Measurements from ENCODE around the gene LCNL1. TPM values are rescaled to one million over a fixed set of nuclear protein-coding genes. Genes with fewer than 3 reads are reported as not detected.

Gene LCNL1
- total and polyA plus RNA-seq, 10 of the 15 experiments (the other 5 are each of a cell fraction or from before 2014, with no cell fraction given), result not detected

DNA sequence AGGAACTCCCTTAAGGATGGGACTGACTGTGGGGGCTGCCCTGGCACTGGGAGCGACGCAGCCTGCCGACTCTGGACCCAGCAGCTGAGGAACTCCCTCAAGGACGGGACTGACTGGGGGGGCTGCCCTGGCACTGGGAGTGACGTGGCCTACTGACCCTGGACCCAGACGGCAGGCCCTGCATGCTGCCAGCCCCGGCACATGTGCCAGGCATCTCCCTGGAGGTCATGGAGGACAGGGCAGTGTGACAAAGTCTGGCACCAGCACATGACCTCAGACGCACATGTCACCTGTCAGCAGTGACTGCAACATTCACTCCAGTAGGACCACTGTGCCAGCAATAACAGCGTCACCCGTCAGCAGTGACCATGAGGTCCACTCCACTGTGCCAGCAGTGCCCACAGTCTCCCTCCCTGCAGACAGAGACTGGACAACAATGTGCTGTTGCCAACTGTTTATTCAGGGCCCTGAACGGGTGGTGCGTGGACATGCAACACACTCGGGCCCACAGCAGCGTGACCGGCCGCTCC, 42.7 kb upstream of the LCNL1 start:
- SMC1A ChIA-PET (ENCODE audit: uncharacterized antibody, unreplicated experiment), result no interaction called here
- RAD21 ChIA-PET (ENCODE audit: unreplicated experiment), result no interaction called here
- Histone ChIP-seq H3K4me1 (ENCODE audit: control insufficient read depth, insufficient read depth, low read length) (peaks cover 4% of the 10 kb centered on the region), H3K9ac (ENCODE audit: control insufficient read depth, insufficient read depth, low read length) (no peak overlapping the region), H3K4me3 (no peak overlapping the region), H3K79me2 (ENCODE audit: control insufficient read depth, insufficient read depth, low read length) (peaks cover 19% of the 10 kb centered on the region), H3K27ac (ENCODE audit: control insufficient read depth, insufficient read depth) (no peak overlapping the region), H2AFZ (ENCODE audit: control insufficient read depth, low read depth, low read length) (no peak overlapping the region), H3K36me3 (ENCODE audit: control insufficient read depth in 2 of 2, insufficient read depth in 2 of 2, low read length in 1 of 2) (peaks cover 2 to 26% of the 10 kb centered on the region in 2 experiments; a peak in 3 of 4 replicates), H4K20me1 (ENCODE audit: control insufficient read depth, insufficient read depth) (no peaks in the 10 kb centered on the region), H3K9me3 (replicated peaks; ENCODE audit: control insufficient read depth, insufficient read depth, low read length) (no peaks in the 10 kb centered on the region), H3K4me2 (ENCODE audit: control insufficient read depth, insufficient read depth) (no peak overlapping the region), H3K27me3 (replicated peaks in 1 of 2; ENCODE audit: control insufficient read depth in 2 of 2, insufficient read depth in 2 of 2, low read length in 1 of 2) (no peaks in the 10 kb centered on the region)
- WGBS (ENCODE audit: insufficient coverage, insufficient replicate concordance, low lambda C conversion rate, missing lambda C conversion rate), result 89% methylated on average over 16 of the region's 16 CpGs
- DNase-seq (ENCODE audit: low read depth, low spot score) (no peak), FAIRE-seq (no peak), ATAC-seq (no peak)
- POLR2A ChIA-PET, result interaction anchor here (0.6 kb wide), 1 partner anchor 16 kb away, joined by 4 read pairs; no protein-coding TSS in a partner anchor
- in situ Hi-C loops (cut with MboI) (no loop called here), intact Hi-C loops (cut with micrococcal nuclease; ENCODE audit: unreplicated experiment) (loop anchor here (5.0 to 10.0 kb wide), 2 partner anchors 88 to 145 kb away; partner anchors contain the start of genes CCDC183, MAMDC4 and TMEM141)
- TF ChIP-seq, protein P1, sequence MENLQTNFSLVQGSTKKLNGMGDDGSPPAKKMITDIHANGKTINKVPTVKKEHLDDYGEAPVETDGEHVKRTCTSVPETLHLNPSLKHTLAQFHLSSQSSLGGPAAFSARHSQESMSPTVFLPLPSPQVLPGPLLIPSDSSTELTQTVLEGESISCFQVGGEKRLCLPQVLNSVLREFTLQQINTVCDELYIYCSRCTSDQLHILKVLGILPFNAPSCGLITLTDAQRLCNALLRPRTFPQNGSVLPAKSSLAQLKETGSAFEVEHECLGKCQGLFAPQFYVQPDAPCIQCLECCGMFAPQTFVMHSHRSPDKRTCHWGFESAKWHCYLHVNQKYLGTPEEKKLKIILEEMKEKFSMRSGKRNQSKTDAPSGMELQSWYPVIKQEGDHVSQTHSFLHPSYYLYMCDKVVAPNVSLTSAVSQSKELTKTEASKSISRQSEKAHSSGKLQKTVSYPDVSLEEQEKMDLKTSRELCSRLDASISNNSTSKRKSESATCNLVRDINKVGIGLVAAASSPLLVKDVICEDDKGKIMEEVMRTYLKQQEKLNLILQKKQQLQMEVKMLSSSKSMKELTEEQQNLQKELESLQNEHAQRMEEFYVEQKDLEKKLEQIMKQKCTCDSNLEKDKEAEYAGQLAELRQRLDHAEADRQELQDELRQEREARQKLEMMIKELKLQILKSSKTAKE (IDR thresholded peaks at IDR 0.05; ENCODE audit: low read depth, poor library complexity, severe bottlenecking), result no peak
- peak; percentile 30 for TF ChIP-seq POLR2AphosphoS5 (IDR thresholded peaks at IDR 0.05; ENCODE audit: low read length)
- CTCF ChIA-PET, result interaction anchor here (1.3 kb wide), 1 partner anchor 90 kb away, joined by 5 read pairs; no protein-coding TSS in a partner anchor
- BruUV-seq (replicated peaks), result no TSS peak

DNA sequence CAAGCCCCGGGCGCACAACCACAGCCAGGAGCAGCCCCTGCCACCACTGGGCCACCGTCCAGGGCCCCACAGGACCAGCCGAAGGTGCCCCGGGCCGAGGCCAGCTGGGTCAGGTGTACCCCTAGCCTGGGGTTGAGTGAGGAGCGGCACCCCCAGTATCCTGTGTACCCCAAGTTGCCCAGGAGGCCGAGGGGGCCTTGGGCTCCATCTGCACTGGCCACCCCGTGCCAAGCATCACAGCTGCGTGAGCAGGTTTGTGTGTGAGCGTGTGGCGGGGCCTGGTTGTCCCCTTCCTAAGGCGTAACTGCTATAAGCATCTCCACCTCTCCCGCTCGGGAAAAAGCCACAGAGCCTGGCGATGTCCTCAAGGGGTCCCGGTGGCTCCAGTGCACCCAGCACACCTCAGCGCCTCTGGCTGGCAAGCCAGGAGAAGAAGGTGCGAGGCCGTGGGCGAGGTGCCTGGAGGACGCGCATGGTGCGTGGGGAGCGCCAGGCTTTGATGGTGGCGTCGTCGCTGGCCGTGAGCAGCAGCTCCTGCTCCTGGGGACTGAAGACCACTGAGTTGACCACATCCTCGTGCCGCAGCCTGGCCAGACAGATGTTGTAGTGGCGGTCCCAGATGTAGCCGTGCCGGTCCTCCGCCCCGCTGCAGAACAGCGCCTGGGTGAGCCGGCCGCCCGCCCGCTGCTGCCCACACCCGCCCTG, 42.1 kb upstream of the LCNL1 start:
- H4K20me1 ChIP-seq (ENCODE audit: control insufficient read depth, insufficient read depth), result no peaks in the 10 kb centered on the region
- no peak overlapping the region for H3K4me2 ChIP-seq (ENCODE audit: control insufficient read depth, insufficient read depth)
- FAIRE-seq (no peak), ATAC-seq (no peak), DNase-seq (ENCODE audit: low read depth, low spot score) (no peak)
- in situ Hi-C loops (cut with MboI), result no loop called here
- peaks cover 4% of the 10 kb centered on the region for H3K4me1 ChIP-seq (ENCODE audit: control insufficient read depth, insufficient read depth, low read length)
- TF ChIP-seq POLR2AphosphoS2 (IDR thresholded peaks at IDR 0.05; ENCODE audit: low read depth, low read length) (0 out of 2 replicates have a peak, but pooled peaks have one; percentile 24), CREM (IDR thresholded peaks at IDR 0.05; ENCODE audit: low read depth) (no peak), CHD4 (IDR thresholded peaks at IDR 0.05) (no peak), IKZF1 (conservative IDR thresholded peaks at IDR 0.05) (no peak)
- TF ChIP-seq, protein P2, sequence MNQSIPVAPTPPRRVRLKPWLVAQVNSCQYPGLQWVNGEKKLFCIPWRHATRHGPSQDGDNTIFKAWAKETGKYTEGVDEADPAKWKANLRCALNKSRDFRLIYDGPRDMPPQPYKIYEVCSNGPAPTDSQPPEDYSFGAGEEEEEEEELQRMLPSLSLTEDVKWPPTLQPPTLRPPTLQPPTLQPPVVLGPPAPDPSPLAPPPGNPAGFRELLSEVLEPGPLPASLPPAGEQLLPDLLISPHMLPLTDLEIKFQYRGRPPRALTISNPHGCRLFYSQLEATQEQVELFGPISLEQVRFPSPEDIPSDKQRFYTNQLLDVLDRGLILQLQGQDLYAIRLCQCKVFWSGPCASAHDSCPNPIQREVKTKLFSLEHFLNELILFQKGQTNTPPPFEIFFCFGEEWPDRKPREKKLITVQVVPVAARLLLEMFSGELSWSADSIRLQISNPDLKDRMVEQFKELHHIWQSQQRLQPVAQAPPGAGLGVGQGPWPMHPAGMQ (IDR thresholded peaks at IDR 0.05; ENCODE audit: borderline replicate concordance), result no peak
- WGBS (ENCODE audit: insufficient coverage, insufficient replicate concordance, low lambda C conversion rate, missing lambda C conversion rate), result 97% methylated on average over 42 of the region's 42 CpGs
- RAD21 ChIA-PET (ENCODE audit: unreplicated experiment), result no interaction called here
- no peak overlapping the region for H3K9ac ChIP-seq (ENCODE audit: control insufficient read depth, insufficient read depth, low read length)
- intact Hi-C loops (cut with micrococcal nuclease; ENCODE audit: unreplicated experiment), result loop anchor here (5.0 to 10.0 kb wide), 2 partner anchors 88 to 146 kb away; partner anchors contain the start of genes CCDC183, MAMDC4 and TMEM141
- peaks cover 19% of the 10 kb centered on the region for H3K79me2 ChIP-seq (ENCODE audit: control insufficient read depth, insufficient read depth, low read length)
- H3K36me3 ChIP-seq (ENCODE audit: control insufficient read depth in 2 of 2, insufficient read depth in 2 of 2, low read length in 1 of 2), result peaks cover 2 to 26% of the 10 kb centered on the region in 2 experiments; a peak in 3 of 4 replicates
- BruUV-seq (replicated peaks), result no TSS peak
- H3K9me3 ChIP-seq (replicated peaks; ENCODE audit: control insufficient read depth, insufficient read depth, low read length), result no peaks in the 10 kb centered on the region
- SMC1A ChIA-PET (ENCODE audit: uncharacterized antibody, unreplicated experiment), result no interaction called here
- no peak overlapping the region for H3K4me3 ChIP-seq
- no peaks in the 10 kb centered on the region for H3K27me3 ChIP-seq (replicated peaks in 1 of 2; ENCODE audit: control insufficient read depth in 2 of 2, insufficient read depth in 2 of 2, low read length in 1 of 2)
- POLR2A ChIA-PET, result no interaction called here
- H2AFZ ChIP-seq (ENCODE audit: control insufficient read depth, low read depth, low read length), result no peak overlapping the region
- H3K27ac ChIP-seq (ENCODE audit: control insufficient read depth, insufficient read depth), result no peak overlapping the region
- CTCF ChIA-PET, result no interaction called here
